ENCODE results near the gene SCFD2. TPM values are rescaled to one million over a fixed set of nuclear protein-coding genes. Genes with fewer than 3 reads are reported as not detected.

The SCFD2 gene
- total RNA-seq, 1 donor from 2014 or later, result 14.3 TPM

GRCh38 chr4:53152467-53152866 is 213.4 kb downstream of the SCFD2 start:
- H3K27ac ChIP-seq, result no peak overlapping the region
- no peak overlapping the region for H3K4me3 ChIP-seq
- H3K36me3 ChIP-seq, result no peaks in the 10 kb centered on the region
- TF ChIP-seq, protein P1, sequence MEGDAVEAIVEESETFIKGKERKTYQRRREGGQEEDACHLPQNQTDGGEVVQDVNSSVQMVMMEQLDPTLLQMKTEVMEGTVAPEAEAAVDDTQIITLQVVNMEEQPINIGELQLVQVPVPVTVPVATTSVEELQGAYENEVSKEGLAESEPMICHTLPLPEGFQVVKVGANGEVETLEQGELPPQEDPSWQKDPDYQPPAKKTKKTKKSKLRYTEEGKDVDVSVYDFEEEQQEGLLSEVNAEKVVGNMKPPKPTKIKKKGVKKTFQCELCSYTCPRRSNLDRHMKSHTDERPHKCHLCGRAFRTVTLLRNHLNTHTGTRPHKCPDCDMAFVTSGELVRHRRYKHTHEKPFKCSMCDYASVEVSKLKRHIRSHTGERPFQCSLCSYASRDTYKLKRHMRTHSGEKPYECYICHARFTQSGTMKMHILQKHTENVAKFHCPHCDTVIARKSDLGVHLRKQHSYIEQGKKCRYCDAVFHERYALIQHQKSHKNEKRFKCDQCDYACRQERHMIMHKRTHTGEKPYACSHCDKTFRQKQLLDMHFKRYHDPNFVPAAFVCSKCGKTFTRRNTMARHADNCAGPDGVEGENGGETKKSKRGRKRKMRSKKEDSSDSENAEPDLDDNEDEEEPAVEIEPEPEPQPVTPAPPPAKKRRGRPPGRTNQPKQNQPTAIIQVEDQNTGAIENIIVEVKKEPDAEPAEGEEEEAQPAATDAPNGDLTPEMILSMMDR (IDR thresholded peaks at IDR 0.05), result no peak
- no peaks in the 10 kb centered on the region for H3K4me1 ChIP-seq
- ATAC-seq (no peak), DNase-seq (no peak)
- H3K27me3 ChIP-seq, result no peaks in the 10 kb centered on the region
- intact Hi-C loops (cut with DNase I), result no loop called here
- no peaks in the 10 kb centered on the region for H3K9me3 ChIP-seq

GRCh38 chr4:53151489-53151788 is 214.4 kb downstream of the SCFD2 start:
- intact Hi-C loops (cut with DNase I), result no loop called here
- Histone ChIP-seq H3K36me3 (no peaks in the 10 kb centered on the region), H3K4me1 (no peaks in the 10 kb centered on the region), H3K27me3 (no peaks in the 10 kb centered on the region), H3K27ac (no peak overlapping the region), H3K4me3 (no peak overlapping the region), H3K9me3 (no peaks in the 10 kb centered on the region)
- DNase-seq (no peak), ATAC-seq (no peak)
- TF ChIP-seq, protein P1 (IDR thresholded peaks at IDR 0.05), result no peak

DNA sequence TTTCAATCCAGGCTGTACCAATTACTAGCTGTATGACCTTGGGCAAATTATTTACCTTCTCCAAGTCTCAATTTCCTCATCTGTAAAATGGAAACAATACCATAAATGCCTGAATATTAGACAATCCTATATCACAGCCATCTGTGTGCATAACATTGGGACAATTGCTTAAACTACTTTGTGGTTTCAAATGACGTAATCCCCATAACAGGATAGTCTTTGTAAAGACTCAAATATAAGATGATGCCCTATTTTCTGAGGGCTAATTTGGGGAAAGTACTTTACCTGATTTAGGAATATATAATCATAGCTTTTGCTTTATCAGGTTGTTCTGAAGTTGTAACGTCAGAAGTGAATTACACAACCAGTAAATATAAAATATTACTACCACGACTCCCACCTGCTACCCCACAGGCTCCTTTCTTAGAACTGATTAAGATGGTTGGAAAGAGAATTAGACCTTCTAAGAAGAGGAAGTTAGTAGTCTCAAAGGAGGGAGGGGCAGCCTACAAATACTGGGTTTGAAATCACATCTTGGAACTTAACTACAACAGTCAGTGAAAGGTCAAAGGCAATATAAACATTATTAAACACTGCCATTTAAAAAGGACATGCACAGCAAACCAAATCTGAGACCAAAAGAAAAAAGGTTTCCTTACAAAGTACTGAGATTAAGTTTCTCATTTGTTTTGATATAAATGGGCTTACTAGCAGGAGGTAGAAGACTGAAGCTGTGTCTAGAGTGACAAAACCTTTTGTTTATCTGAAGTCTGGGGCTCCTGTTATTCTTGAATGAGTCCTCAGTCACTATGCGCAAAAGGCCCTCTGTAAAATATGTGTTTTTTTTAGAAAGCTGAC is 215.0 kb downstream of the SCFD2 start:
- no peaks in the 10 kb centered on the region for H3K9me3 ChIP-seq
- H3K4me3 ChIP-seq, result no peak overlapping the region
- DNase-seq (no peak), ATAC-seq (no peak)
- H3K27ac ChIP-seq, result no peak overlapping the region
- H3K4me1 ChIP-seq, result no peaks in the 10 kb centered on the region
- intact Hi-C loops (cut with DNase I), result no loop called here
- H3K27me3 ChIP-seq, result no peaks in the 10 kb centered on the region
- no peaks in the 10 kb centered on the region for H3K36me3 ChIP-seq
- TF ChIP-seq, protein P1 (IDR thresholded peaks at IDR 0.05), result no peak

GRCh38 chr4:53147711-53148110 is 218.2 kb downstream of the SCFD2 start:
- Histone ChIP-seq H3K27ac (no peak overlapping the region), H3K27me3 (no peaks in the 10 kb centered on the region), H3K4me1 (no peaks in the 10 kb centered on the region), H3K36me3 (peaks cover 6% of the 10 kb centered on the region), H3K9me3 (no peaks in the 10 kb centered on the region), H3K4me3 (no peak overlapping the region)
- DNase-seq (no peak), ATAC-seq (no peak)
- TF ChIP-seq, protein P1 (IDR thresholded peaks at IDR 0.05), result no peak
- intact Hi-C loops (cut with DNase I), result no loop called here

GRCh38 chr4:53147197-53147596 is 218.7 kb downstream of the SCFD2 start:
- ATAC-seq (no peak), DNase-seq (no peak)
- Histone ChIP-seq H3K4me1 (no peaks in the 10 kb centered on the region), H3K4me3 (no peak overlapping the region), H3K9me3 (no peaks in the 10 kb centered on the region), H3K27ac (no peak overlapping the region), H3K36me3 (peaks cover 6% of the 10 kb centered on the region), H3K27me3 (no peaks in the 10 kb centered on the region)
- TF ChIP-seq, protein P1 (IDR thresholded peaks at IDR 0.05), result no peak
- intact Hi-C loops (cut with DNase I), result no loop called here
